IMR-90 (cell line): ENCODE data around the gene PHF21B. TPM values are rescaled to one million over a fixed set of nuclear protein-coding genes. Genes with fewer than 3 reads are reported as not detected.

Source experiments
- ATAC-seq: fragments of 200-7000 bp; cut with Tn5 transposase; 2 replicates; pipeline ENCODE4 v1.9.1; 2020; ENCODE audit warnings: low read depth, mild to moderate bottlenecking, moderate library complexity
- BruUV-seq: library from RNA; stranded (reverse); fragments of 400-500 nt; replicated peaks from 2 replicates; lab custom pipeline; 2021; lab: Mats Ljungman, UMichigan
- CTCF ChIA-PET: fragments of 300-600 bp; formaldehyde crosslinking; extraction: SDS; loops from one replicate; lab custom pipeline; 2021; ENCODE audit warnings: antibody characterized with exemption; lab: Yijun Ruan, JAX
- POLR2A ChIA-PET: fragments of 300-600 bp; sonication (Branson Sonifier 250); formaldehyde crosslinking; loops from one replicate; lab custom pipeline; 2022; ENCODE audit warnings: antibody characterized with exemption; ENCODE audit not compliant: unreplicated experiment; lab: Charles Lee
- DNase-seq: peaks from one replicate; pipeline ENCODE4 v3.0.0; 2013
- H2AFZ ChIP-seq: replicated peaks from 2 replicates; pipeline ENCODE3; 2013; ENCODE audit warnings: low read length, mild to moderate bottlenecking; ENCODE audit not compliant: poor library complexity
- H2AK5ac ChIP-seq: 2 replicates; pipeline ENCODE4 v1.6.1; 2013; ENCODE audit warnings: low read depth, low read length, inconsistent platforms
- H2AK9ac ChIP-seq: replicated peaks from 2 replicates; pipeline ENCODE3; 2013; ENCODE audit warnings: mild to moderate bottlenecking, low read depth, low read length, moderate library complexity; ENCODE audit not compliant: poor library complexity
- H2BK120ac ChIP-seq: 2 replicates; pipeline ENCODE4 v1.6.1; 2013; ENCODE audit warnings: low read depth, low read length, inconsistent platforms
- H2BK15ac ChIP-seq: 3 replicates; pipeline ENCODE4 v1.6.1; 2013; ENCODE audit warnings: low read depth, low read length, inconsistent platforms
- H2BK20ac ChIP-seq: 2 replicates; pipeline ENCODE4 v1.6.1; 2013; ENCODE audit warnings: low read depth, mild to moderate bottlenecking, inconsistent platforms, low read length, moderate library complexity
- H2BK5ac ChIP-seq: 2 replicates; pipeline ENCODE4 v1.6.1; 2013; ENCODE audit warnings: mild to moderate bottlenecking, low read depth, low read length, inconsistent platforms; ENCODE audit not compliant: poor library complexity, severe bottlenecking
- H3K14ac ChIP-seq: replicated peaks from 2 replicates; pipeline ENCODE4 v1.6.1; 2013; ENCODE audit warnings: low read depth, low read length, inconsistent platforms
- H3K18ac ChIP-seq: 2 replicates; pipeline ENCODE4 v1.6.1; 2013; ENCODE audit warnings: low read depth, low read length, control low read depth
- H3K23ac ChIP-seq: 2 replicates; pipeline ENCODE4 v1.6.1; 2013; ENCODE audit warnings: low read depth, low read length, inconsistent platforms
- H3K27ac ChIP-seq: 2 replicates; pipeline ENCODE4 v1.5.1; 2013; ENCODE audit warnings: mild to moderate bottlenecking, control low read depth, low read length; ENCODE audit not compliant: insufficient read depth
- H3K27me3 ChIP-seq: 2 replicates; pipeline ENCODE4 v1.6.1; 2013; ENCODE audit warnings: low read length; ENCODE audit not compliant: control insufficient read depth, insufficient read depth
- H3K36me3 ChIP-seq: 2 replicates; pipeline ENCODE4 v1.6.1; 2013; ENCODE audit warnings: low read length, mixed read lengths; ENCODE audit not compliant: control insufficient read depth, insufficient read depth
- H3K4ac ChIP-seq: 2 replicates; pipeline ENCODE4 v1.6.1; 2013; ENCODE audit warnings: low read depth, low read length, inconsistent platforms
- H3K4me1 ChIP-seq: 2 replicates; pipeline ENCODE4 v1.6.1; 2013; ENCODE audit warnings: low read length, mixed read lengths; ENCODE audit not compliant: control insufficient read depth, insufficient read depth
- H3K4me2 ChIP-seq: 2 replicates; pipeline ENCODE4 v1.6.1; 2013; ENCODE audit warnings: low read depth, mild to moderate bottlenecking, control low read depth, low read length, moderate library complexity
- H3K4me3 ChIP-seq: 2 replicates; pipeline ENCODE4 v1.5.1; 2013; ENCODE audit warnings: low read depth, mild to moderate bottlenecking, control low read depth, low read length, moderate library complexity; ENCODE audit not compliant: insufficient read depth
- H3K56ac ChIP-seq: 2 replicates; pipeline ENCODE4 v1.6.1; 2013; ENCODE audit warnings: low read length, inconsistent platforms; ENCODE audit not compliant: insufficient read depth; ENCODE audit errors: extremely low read depth
- H3K79me1 ChIP-seq, 2 experiments: 2 replicates each; pipeline ENCODE4 v1.6.1; 2013; ENCODE audit warnings: low read length in 2 of 2, inconsistent platforms in 1 of 2, low read depth in 1 of 2
- H3K9ac ChIP-seq: 2 replicates; pipeline ENCODE4 v1.6.1; 2013; ENCODE audit warnings: low read depth, low read length, control low read depth
- H3K9me1 ChIP-seq: 2 replicates; pipeline ENCODE4 v1.6.1; 2013; ENCODE audit warnings: low read length, inconsistent platforms; ENCODE audit not compliant: insufficient read depth
- H3K9me3 ChIP-seq: 2 replicates; pipeline ENCODE4 v1.6.1; 2013; ENCODE audit warnings: low read length; ENCODE audit not compliant: control insufficient read depth, insufficient read depth
- H4K20me1 ChIP-seq: 2 replicates; pipeline ENCODE4 v1.6.1; 2013; ENCODE audit warnings: low read length, inconsistent platforms; ENCODE audit not compliant: insufficient read depth
- H4K5ac ChIP-seq: 2 replicates; pipeline ENCODE4 v1.6.1; 2013; ENCODE audit warnings: mild to moderate bottlenecking, low read depth, low read length, control low read depth
- H4K8ac ChIP-seq, 2 experiments: 2 replicates each; pipeline ENCODE4 v1.6.1; 2013; ENCODE audit warnings: low read depth in 2 of 2, low read length in 2 of 2, control low read depth in 1 of 2, inconsistent platforms in 1 of 2
- H4K91ac ChIP-seq: 2 replicates; pipeline ENCODE4 v1.6.1; 2013; ENCODE audit warnings: low read depth, low read length, inconsistent platforms; ENCODE audit not compliant: insufficient read depth
- CEBPB ChIP-seq: IDR thresholded peaks from 2 replicates; pipeline ENCODE4 v1.6.1; 2012; ENCODE audit warnings: low read depth, low read length, improper control_type of control experiment
- CTCF ChIP-seq: conservative IDR thresholded peaks from 2 replicates; pipeline ENCODE4 v1.5.1; 2012; ENCODE audit warnings: mild to moderate bottlenecking, low read depth, low read length, improper control_type of control experiment
- ELK1 ChIP-seq: fragments of 150-350 bp; IDR thresholded peaks from 2 replicates; pipeline ENCODE4 v1.6.1; 2016; ENCODE audit warnings: low read depth, mild to moderate bottlenecking, low read length, moderate library complexity, borderline replicate concordance
- FOS ChIP-seq: fragments of 150-350 bp; IDR thresholded peaks from 2 replicates; pipeline ENCODE4 v1.6.1; 2016; ENCODE audit warnings: low read depth, low read length
- MAFK ChIP-seq: IDR thresholded peaks from 2 replicates; pipeline ENCODE4 v1.6.1; 2012; ENCODE audit warnings: low read depth, low read length, improper control_type of control experiment
- MAZ ChIP-seq: IDR thresholded peaks from 2 replicates; pipeline ENCODE4 v1.6.1; 2012; ENCODE audit warnings: low read depth, mild to moderate bottlenecking, low read length, improper control_type of control experiment, moderate library complexity, borderline replicate concordance
- POLR2A ChIP-seq: IDR thresholded peaks from 2 replicates; pipeline ENCODE4 v1.6.1; 2012; ENCODE audit warnings: mild to moderate bottlenecking, low read depth, low read length
- RAD21 ChIP-seq: IDR thresholded peaks from 2 replicates; pipeline ENCODE4 v1.6.1; 2012; ENCODE audit warnings: low read length, improper control_type of control experiment
- RCOR1 ChIP-seq: IDR thresholded peaks from 2 replicates; pipeline ENCODE4 v1.6.1; 2012; ENCODE audit warnings: mild to moderate bottlenecking, low read length, improper control_type of control experiment; ENCODE audit not compliant: insufficient replicate concordance
- RFX5 ChIP-seq: IDR thresholded peaks from 2 replicates; pipeline ENCODE4 v1.8.0; 2012; ENCODE audit warnings: low read depth, mild to moderate bottlenecking, low read length, moderate library complexity
- SMC3 ChIP-seq: fragments of 150-350 bp; IDR thresholded peaks from 2 replicates; pipeline ENCODE4 v1.6.1; 2016; ENCODE audit warnings: low read depth, mild to moderate bottlenecking, antibody characterized with exemption, low read length, moderate library complexity
- USF2 ChIP-seq: fragments of 150-350 bp; IDR thresholded peaks from 2 replicates; pipeline ENCODE4 v1.6.1; 2017; ENCODE audit warnings: mild to moderate bottlenecking, antibody characterized with exemption, low read length, low read depth
- WGBS, 2 experiments: methylation state at CpG; one replicate each; pipeline versions ENCODE4 v1.1.5 to v1.1.7; 2013; ENCODE audit warnings: missing lambda C conversion rate in 2 of 2; ENCODE audit not compliant: insufficient read length in 1 of 2; ENCODE audit errors: extremely low coverage in 2 of 2; 5-methylcytosine and 5-hydroxymethylcytosine counted together
- dilution Hi-C: fragments of 300-500 bp; cut with HindIII; formaldehyde crosslinking; loops from one replicate; pipeline ENCODE4 v1.14.3; 2018; ENCODE audit warnings: low sequenced_read_pairs; ENCODE audit not compliant: unreplicated experiment
- in situ Hi-C: fragments of 300-500 bp; cut with MboI; formaldehyde crosslinking; loops from 3 replicates; pipeline ENCODE4 v1.14.3; 2019; ENCODE audit warnings: low sequenced_read_pairs, inconsistent platforms, mixed read lengths
- intact Hi-C: fragments of 100-400 bp; cut with micrococcal nuclease; formaldehyde crosslinking; loops from 2 replicates; pipeline ENCODE4 v1.10.0; 2022
- polyA plus RNA-seq, 3 experiments: library from polyadenylated mRNA; depleted of rRNA; stranded (reverse); fragments of >200 nt; gene quantifications; 2 replicates each; pipeline ENCODE4 v1.2.3, GENCODE V29; 2012; ENCODE audit warnings: low replicate concordance in 1 of 3
- total RNA-seq: library from RNA; depleted of rRNA; stranded (reverse); fragments of >200 nt; gene quantifications from 2 replicates; pipeline ENCODE4 v1.2.3, GENCODE V29; 2012

Gene PHF21B
- total and polyA plus RNA-seq, 2 of the 4 experiments (the other 2 are of a cell fraction), result 0.02 TPM; not detected in 1

GRCh38 chr22:44996648-44997047 is 13.2 kb downstream of the PHF21B start:
- Histone ChIP-seq H3K14ac (no peak overlapping the region), H2AFZ (no peak overlapping the region), H2BK20ac (no peak overlapping the region), H4K5ac (no peak overlapping the region), H3K4me2 (no peak overlapping the region), H3K4ac (no peak overlapping the region), H3K23ac (no peak overlapping the region), H2BK15ac (no peak overlapping the region), H3K4me3 (no peak overlapping the region), H3K4me1 (no peaks in the 10 kb centered on the region), H3K27me3 (peaks cover 60% of the 10 kb centered on the region), H3K9me3 (no peaks in the 10 kb centered on the region), H4K20me1 (no peaks in the 10 kb centered on the region), H3K9me1 (no peaks in the 10 kb centered on the region), H4K91ac (no peak overlapping the region), H2AK5ac (no peak overlapping the region), H2BK5ac (no peak overlapping the region), H3K56ac (no peak overlapping the region), H3K9ac (no peak overlapping the region), H3K18ac (no peak overlapping the region), H3K36me3 (no peaks in the 10 kb centered on the region), H3K27ac (no peak overlapping the region), H4K8ac (no peak overlapping the region), H3K79me1 (no peaks in the 10 kb centered on the region), H2AK9ac (no peak overlapping the region), H2BK120ac (no peak overlapping the region)
- DNase-seq (no peak), ATAC-seq (no peak)
- intact Hi-C loops, result no loop called here
- dilution Hi-C loops, result no loop called here
- 77% methylated on average over 15 of the region's 16 CpGs; no CpG with 5 or more reads in 1 of the 2 experiments for WGBS, 2 experiments
- CTCF ChIA-PET, result no interaction called here
- TF ChIP-seq RFX5, result no peak
- TF ChIP-seq POLR2A, result no peak
- no peak for TF ChIP-seq CEBPB
- no peak for TF ChIP-seq ELK1
- TF ChIP-seq FOS, result no peak
- TF ChIP-seq MAZ, result no peak
- no peak for TF ChIP-seq USF2
- no peak for TF ChIP-seq MAFK
- TF ChIP-seq RAD21, result no peak
- TF ChIP-seq RCOR1, result no peak
- no peak for TF ChIP-seq SMC3
- no peak for TF ChIP-seq CTCF
- POLR2A ChIA-PET, result no interaction called here
- in situ Hi-C loops, result loop anchor here (25.0 kb wide), 1 partner anchor 566 kb away; no protein-coding TSS in a partner anchor
- BruUV-seq, result no TSS peak
